ENCODE data around the gene PLK1.

Gene PLK1

DNA sequence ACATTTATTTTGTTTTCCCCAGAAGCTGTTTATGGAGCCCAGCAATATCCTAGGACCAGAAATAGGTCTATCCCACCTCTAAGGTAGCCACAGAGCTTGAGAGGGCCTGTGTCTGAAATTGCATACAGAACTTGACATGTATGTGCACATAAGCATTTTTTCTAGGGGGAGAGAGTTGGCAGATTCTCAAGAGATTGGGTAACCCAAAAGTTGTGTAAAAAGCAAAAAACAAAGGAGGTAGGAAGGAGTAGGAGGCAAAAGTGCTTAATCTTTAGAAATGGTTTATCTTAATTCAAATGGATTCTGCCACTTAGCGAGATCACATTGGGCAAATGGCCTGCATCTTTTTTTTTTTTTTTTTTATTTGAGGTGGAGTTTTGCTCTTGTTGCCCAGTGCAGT lies 3.5 kb downstream of the PLK1 start:
- no peak for DNase-seq

- DNase-seq = no peak
Measured at GRCh38 chr16:23683487-23683886, 4.8 kb downstream of the PLK1 start.

GRCh38 chr16:23687034-23687808 lies 8.5 kb downstream of the PLK1 start:
- no peak for DNase-seq

DNA sequence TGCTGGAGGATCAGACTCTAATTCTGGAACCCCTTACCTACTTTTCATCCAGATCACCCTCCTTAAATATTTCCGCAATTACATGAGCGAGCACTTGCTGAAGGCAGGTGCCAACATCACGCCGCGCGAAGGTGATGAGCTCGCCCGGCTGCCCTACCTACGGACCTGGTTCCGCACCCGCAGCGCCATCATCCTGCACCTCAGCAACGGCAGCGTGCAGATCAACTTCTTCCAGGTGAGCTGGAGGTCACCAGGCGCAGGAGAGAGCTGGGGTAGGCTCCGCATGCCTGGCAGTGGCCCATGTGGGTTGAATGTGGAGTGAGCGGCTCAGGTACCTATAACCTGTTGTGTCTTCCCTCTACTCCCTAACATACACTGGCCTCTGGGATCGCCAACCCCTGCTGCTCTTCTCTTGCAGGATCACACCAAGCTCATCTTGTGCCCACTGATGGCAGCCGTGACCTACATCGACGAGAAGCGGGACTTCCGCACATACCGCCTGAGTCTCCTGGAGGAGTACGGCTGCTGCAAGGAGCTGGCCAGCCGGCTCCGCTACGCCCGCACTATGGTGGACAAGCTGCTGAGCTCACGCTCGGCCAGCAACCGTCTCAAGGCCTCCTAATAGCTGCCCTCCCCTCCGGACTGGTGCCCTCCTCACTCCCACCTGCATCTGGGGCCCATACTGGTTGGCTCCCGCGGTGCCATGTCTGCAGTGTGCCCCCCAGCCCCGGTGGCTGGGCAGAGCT lies 10.9 kb downstream of the PLK1 start:
- no peak for DNase-seq

DNA sequence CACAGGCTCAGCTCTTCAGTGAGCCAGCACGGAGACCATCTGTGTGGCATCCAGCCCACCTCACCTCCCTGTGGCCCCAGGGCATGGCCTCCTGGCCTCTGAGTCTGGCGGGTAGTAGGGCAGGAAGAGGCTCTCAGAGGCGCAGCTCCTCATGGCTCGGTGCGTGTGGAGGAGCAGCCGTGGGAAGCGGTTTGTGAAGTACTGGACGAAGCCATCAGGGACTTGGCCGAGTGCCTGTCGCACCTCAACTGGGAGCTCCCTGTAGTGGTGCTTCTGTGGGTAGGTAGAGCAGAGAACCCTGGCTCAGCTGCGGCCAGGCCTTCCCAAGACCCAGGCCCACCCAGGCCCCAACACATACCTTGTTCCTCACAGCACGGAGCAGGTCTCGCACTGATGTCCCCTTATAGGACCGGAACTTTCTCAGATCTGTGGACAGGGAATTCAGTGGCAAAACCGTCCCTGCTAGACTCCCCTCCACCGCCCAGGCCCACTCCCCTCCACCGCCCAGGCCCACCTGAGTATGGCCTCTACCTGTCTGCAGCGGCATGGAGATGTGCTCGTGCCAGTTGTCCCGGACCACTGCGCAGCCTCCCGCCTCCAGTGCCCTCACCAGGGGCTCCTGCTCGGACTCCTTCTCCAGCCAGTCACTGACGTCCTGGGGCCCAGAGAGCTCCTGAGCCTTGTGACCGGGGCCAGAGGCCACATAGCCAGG lies 12.2 kb downstream of the PLK1 start:
- DNase-seq = no peak

DNA sequence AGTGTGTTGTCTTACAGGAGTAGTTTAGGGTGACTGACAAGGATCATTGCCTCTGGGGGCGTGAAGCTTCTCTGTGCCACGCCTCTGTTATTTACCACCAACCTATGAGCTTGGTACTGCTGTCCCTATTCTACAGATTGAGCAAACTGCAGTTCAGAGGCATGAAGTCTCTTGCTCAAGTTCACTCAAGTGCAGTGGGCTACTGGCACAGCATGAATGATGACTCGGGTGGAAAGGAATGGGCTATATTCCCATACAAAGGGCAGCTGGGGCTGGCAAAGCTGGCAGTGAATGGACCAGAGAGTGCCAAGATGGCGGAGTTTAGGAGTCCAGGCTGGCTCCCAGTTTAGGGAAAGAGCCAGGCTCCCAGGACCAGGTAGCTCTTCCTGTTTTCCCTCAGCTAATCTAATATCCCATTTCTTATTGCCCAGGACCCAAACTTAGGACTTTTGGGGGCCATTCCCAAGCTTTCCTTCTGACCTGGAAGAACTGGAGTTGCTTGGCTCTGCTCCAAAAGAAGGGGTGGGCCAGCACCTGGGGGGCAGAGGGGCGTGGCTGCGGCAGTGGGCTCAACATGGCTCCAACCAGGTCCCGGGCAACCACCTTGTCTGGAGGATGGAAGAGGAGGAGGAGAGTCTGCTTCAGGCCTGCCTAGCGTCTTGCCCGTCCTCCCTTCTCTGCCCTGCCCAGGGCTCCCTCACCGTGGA lies 12.9 kb downstream of the PLK1 start:
- no peak for DNase-seq

DNA sequence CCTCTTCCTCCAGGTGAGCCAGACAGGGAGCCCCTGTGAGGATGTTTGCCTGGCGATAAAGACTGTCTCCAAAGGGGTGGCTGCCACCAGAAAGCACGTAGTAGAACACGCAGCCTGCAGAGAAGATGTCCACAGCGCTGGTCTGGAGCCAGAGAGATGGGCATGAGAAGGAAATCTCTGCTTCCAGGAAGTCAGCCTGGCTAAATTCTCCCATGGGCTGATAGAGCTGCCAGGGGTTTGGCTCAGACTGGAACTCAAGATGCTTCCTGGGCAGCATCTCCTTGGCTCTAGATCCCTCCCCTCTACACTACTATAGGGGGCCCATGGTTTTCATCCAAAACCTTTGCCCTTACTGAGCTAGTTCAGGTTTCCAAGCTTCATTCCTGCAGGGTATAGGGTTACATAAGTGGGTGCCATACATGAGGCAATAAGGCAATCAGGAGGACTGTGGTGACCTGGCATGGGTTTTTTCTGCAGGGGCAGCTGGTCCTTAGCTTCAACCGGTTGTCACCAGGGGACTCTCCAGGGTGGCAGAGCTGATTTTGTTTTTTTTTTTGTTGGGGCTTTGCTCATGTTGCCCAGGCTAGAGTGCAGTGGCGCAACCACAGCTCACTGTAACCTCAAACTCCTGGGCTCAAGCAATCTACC lies 13.6 kb downstream of the PLK1 start:
- no peak for DNase-seq

DNA sequence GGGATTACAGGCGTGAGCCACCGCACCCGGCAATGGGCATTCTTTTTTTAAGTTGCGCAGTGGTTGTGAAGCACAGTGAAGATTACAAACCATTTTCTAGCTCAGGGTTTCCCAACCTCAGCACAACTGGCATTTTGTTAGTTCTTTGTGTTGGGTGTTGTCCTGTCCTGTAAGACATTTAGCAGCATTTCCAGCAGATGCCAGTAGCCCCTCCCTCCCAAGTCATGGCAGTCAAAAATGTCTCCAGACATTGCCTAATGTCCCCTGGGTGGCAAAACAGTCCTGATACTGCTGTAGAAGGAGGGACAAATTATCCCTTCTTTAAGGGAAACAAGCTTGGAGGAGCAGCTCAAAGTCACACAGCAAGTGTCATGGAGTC lies 15.6 kb downstream of the PLK1 start:
- DNase-seq = no peak

DNA sequence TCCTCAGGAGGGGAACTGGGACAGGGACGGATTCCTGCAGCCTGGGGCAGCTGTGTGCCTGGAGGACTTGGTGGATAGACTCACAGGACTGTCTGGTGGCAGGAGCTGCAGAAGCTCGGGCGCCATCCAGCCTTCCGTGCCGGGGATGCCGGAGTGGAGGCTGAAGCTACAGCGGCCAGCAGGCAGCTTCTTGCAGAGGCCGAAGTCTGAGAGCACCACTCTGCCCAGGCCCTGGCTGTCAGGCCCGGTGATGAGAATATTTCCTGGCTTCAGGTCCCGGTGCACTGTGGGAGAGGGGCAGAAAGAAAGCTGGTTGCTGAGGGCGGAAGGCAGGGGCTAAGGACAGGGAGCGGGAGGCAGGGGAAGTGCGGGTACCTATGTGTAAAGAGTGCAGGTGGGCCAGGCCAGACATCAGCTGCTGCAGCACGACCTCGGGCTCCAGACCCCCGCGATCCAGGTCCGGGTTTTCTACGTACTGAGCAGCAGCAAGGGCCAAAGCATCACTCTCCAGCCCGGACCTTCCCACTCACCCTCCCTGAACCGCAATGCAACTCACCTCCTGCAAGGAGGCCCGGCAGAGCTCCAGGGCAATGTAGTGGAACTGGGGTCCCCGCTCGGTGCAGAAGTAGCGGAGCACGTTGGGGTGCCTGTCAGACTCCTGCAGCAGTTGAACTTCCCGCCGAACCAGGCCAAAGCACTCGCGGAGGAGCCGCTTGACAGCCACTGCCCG lies 16.1 kb downstream of the PLK1 start:
- DNase-seq = no peak

DNA sequence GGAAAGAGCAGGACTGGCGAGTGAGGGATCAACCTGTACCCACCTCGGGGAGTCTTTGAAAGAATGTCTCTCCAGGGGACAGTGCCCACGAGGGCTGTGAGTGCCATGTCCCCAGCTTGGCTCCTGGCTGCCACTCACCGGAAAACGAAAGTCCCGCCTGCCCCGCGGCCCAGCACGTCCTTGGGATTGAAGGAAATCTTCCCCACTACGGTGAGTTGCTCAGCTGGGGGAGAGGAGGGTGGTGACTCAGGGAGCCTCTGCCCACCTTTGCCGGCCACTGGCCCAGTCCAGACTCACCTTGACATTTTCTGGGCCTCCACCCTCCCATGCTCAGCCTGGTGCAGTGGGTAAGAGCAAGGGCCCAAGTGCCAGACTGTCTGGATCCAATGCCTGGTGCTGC lies 17.1 kb downstream of the PLK1 start:
- no peak for DNase-seq

DNA sequence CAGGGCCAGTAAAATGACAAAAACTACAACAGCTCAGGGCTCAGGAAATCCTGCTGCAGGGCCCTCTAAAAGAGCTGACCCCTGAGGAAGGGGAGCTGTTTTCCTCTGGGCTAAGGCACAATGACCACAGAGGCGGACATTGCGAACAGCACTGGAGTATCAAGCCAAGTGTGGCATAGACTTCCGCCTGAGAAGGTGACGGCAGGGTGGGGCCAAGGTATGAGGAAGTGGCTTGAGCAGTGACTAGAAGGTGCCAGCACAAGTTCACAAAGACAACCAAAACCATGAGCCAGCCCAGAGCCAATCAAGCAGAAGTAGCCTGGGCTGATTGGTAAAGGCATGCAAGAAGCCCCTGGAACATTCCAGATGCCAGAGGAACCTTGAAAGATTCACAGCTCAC lies 20.4 kb downstream of the PLK1 start:
- no peak for DNase-seq

GRCh38 chr16:23700093-23700492 lies 21.4 kb downstream of the PLK1 start:
- no peak for DNase-seq

DNA sequence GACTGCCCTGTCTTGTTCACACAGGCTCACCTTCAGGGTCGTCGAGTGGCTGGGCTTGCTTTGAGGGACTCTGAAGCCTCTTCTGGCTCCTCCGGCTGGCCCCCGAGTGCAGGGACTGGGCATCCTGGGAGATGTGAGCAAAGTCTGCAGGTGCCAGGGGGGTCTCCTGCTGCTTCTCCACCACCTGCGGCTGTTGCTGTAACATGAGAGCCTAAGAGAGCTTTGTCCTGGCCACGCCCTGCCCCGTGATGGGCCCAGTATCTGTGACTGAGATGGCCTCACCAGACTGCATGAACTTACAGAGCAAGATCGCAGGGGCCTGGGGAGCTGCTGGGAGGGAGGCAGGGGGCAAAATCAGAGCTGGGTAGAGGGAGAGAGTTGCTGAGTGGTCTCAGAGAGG lies 21.8 kb downstream of the PLK1 start:
- DNase-seq = no peak

DNA sequence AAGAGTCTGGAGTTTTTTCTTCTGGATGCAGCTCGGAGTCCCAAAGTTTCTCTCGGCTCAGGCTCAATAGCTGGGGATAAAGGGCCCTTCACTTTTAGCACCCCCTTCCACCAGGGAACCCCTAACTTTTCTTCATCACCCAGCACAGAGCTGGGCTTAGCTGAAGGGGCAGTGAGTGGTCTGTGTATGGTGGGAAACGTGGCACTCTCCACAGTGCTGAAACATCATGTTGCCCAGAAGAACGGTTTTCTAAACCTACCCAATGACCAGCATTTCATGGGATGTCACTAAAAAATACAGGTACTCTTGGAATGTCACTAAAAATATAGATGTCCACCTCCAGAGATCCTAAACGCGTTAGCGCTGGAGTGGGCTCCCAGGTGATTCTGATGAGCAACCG lies 22.4 kb downstream of the PLK1 start:
- DNase-seq = no peak

DNA sequence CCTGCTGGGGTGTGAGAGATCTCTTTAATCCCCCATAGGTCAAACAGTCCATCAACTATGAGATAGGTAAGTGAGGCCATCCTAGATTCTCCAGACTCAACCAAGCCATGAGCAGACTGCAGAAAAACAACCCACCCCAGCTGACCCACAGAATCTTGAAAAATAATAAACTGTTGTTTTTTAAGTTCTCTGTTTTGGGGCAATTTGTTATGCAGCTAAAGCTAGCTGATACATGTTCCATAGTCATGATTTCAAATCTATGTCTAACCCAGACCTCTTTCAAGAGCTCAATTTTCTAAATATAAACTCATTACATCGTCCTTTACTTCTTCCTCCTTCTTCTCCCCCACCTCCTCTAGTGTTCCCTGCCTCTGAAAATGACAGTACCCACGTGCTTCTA lies 24.3 kb downstream of the PLK1 start:
- DNase-seq = no peak

DNA sequence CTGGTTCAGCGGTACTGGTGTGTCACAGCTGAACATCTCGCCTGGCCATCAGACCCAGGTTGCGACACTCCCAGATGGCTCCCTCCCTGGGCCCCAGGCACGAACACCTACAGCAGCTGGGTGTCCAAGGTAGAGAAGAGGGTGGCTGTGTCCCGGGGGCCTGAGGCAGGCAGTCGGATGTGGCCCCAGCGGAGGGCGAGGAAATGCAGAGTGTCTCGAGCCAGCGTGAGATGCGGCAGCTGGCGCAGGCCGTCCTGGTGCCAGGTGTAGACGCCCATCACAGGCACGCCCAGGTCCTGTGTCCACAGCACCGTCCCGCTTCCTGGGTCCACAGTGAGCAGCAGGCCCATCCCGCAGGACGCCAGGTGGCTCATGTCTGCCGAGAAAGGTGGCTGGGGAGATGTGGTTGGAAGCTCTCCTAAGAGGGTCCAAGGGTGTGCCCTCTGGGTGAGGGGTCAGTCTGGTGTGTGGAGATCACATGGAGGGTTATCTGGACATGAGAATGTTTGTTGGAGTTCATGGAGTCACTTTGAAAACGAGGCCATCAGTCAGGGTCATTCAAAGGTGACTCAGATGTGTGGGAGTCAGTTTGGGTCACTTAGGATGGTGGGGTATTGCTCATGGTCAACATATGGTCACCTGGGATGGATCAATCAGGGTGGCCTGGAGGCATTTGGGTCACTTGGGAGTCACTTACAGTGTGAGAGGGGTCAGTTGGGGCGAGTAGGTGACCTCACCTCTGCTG lies 26.3 kb downstream of the PLK1 start:
- no peak for DNase-seq

DNA sequence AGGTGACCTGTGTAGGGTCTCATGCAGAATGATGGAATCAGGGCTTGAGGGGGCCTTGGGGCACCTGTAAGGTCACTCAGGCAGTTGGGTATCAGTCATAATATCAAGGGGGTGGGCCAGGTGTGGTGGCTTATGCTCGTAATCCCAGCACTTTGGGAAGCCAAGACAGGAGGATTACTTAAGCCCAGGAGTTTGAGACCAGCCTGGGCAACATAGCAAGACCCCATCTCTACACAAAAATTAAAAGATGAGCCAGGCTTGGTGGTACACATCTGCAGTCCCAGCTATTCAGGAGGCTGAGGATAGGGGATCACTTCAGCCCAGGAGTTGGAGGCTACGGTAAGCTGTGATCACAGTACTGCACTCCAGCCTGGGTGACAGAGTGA lies 26.8 kb downstream of the PLK1 start:
- no peak for DNase-seq

DNA sequence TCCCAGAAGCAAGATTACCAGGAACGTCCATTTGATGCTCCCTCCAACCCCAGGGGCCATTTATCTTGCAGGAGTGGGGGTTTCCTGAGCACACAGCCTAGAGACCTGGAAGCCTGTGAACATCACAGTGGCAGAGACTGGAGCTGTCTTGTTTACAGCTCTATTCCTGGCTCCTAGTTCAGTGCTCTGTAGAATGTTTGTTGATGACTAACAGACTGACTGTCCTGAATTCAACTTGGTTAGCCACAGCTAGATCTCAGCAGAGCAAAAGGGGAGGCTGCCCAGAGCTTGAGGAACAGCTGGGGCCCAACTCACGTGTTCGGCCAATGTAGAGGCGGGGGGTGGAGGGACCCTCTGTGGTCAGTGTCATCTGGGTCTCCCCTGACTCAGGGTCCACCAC lies 27.8 kb downstream of the PLK1 start:
- no peak for DNase-seq

DNA sequence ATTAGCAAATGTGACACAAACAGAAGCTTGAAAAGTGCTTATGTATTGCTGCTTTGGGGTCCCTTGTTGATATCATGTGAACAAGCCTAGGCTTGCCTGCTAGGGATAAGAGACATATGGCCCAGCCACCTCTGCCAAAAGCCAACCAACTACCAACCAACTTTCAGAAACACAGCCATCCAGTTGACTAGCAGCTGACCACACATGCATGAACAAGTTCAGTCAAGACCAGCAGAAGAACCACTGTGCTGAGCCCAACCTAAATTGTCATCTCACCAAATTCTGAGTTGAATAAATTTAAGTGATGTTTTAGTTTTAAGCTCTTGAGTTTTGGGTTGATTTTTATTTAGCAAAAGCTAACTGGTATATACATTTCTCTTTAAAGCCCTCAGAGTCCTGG lies 30.8 kb downstream of the PLK1 start:
- DNase-seq = no peak

DNA sequence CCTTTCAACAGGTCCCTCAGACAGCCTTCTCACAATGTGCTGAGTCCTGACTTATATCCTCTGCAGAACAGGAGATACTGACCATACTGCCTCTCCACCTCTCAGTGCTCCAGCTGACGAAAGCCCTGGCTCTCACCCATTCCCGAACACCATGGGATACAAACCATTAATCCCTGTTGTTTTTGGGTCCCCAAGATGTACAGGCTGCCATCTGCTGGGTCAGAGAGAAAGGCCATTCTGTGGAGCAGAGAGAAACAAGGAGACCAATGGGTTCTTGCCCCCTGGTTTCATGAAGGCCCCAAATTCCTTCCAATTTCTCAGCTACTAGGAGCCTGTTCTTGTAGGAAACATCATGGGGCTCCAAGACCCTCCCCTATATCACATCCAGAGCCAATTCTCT lies 31.3 kb downstream of the PLK1 start:
- DNase-seq = no peak

GRCh38 chr16:23710504-23710903 lies 31.8 kb downstream of the PLK1 start:
- no peak for DNase-seq

GRCh38 chr16:23711785-23712184 lies 33.1 kb downstream of the PLK1 start:
- no peak for DNase-seq
